ENCODE measurements around the gene NRXN3. TPM values are rescaled to one million over a fixed set of nuclear protein-coding genes. Genes with fewer than 3 reads are reported as not detected.

Gene NRXN3
- total and polyA plus RNA-seq, 2 of the 13 experiments (the other 11 are each of a cell fraction or from before 2014, with no cell fraction given): 0.03 TPM; not detected in 1

DNA sequence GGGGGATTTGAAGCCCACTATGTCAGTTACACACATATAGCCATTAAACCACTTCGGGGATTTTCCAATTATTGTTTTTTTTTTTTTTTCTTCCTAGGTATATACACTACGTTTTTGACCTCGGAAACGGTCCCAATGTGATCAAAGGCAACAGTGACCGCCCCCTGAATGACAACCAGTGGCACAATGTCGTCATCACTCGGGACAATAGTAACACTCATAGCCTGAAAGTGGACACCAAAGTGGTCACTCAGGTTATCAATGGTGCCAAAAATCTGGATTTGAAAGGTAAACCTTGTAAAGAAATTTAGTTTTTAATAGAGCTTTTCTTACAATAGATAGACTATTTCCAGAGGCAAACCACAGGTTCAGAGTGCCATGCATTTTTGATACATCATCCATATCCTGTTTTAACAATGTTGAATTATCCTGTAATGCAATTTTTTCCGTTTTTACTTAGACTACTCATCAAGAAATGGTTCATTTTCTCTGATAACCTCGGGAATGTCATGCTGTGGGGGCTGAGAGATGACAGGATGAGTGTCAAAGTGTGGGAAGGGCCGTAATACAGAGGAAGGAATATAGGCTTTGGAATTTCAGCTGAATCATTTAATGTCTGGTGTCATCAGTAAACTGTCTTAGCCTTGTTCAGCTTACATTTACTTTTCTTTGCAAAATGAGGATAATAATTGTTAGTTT, 797.1 kb downstream of the NRXN3 start:
- ChIA-PET POLR2A (no interaction called here), CTCF (ENCODE audit: low intra/inter-chr PET ratio, low total read pairs) (no interaction called here)
- no TSS peak for BruUV-seq (replicated peaks)
- no peak for FAIRE-seq
- no peak overlapping the region for H3K9ac ChIP-seq (ENCODE audit: insufficient read depth, low read depth, low read length)
- no peaks in the 10 kb centered on the region for H3K4me1 ChIP-seq (ENCODE audit: insufficient read depth, low read length)
- intact Hi-C loops (cut with micrococcal nuclease; ENCODE audit: unreplicated experiment) (no loop called here), in situ Hi-C loops (cut with HindIII; ENCODE audit: extremely low pct_ligation_motif_present, low pct_unique_long_range_greater_than_20kb) (loop anchor here (10.0 kb wide), 1 partner anchor 1878 kb away; no protein-coding TSS in a partner anchor)
- H3K27ac ChIP-seq (ENCODE audit: extremely low read length, insufficient read depth, low read length): no peak overlapping the region
- under 1% methylated on average over 10 of the region's 10 CpGs for WGBS (ENCODE audit: low lambda C conversion rate)
- no peak overlapping the region for H3K4me2 ChIP-seq (ENCODE audit: low read depth, low read length)
- no peak for DNase-seq (ENCODE audit: low spot score)
- H3K36me3 ChIP-seq (replicated peaks in 1 of 2; ENCODE audit: control insufficient read depth in 1 of 2, insufficient read depth in 2 of 2, low read length in 2 of 2): no peaks in the 10 kb centered on the region
- no peaks in the 10 kb centered on the region for H3K27me3 ChIP-seq (ENCODE audit: control insufficient read depth in 1 of 2, insufficient read depth in 2 of 2, low read length in 2 of 2)
- H4K20me1 ChIP-seq (ENCODE audit: insufficient read depth, low read length): no peaks in the 10 kb centered on the region
- no peak overlapping the region for H3K4me3 ChIP-seq (replicated peaks in 1 of 3; ENCODE audit: insufficient read depth in 1 of 3, low read depth in 2 of 3, low read length in 3 of 3)
- no peak overlapping the region for H2AFZ ChIP-seq (ENCODE audit: low read length)
- no peak for ATAC-seq
- no peaks in the 10 kb centered on the region for H3K9me3 ChIP-seq (ENCODE audit: low read length)
- TF ChIP-seq KLF6 (CRISPR knock-in tag; IDR thresholded peaks at IDR 0.05): no peak
- TF ChIP-seq SOX13 (IDR thresholded peaks at IDR 0.05): no peak
- TF ChIP-seq SOX13 (CRISPR knock-in tag; conservative IDR thresholded peaks at IDR 0.05 in 1 of 2, IDR thresholded peaks at IDR 0.05 in 1 of 2): no peak
- no peak for TF ChIP-seq ZNF33B (CRISPR knock-in tag; IDR thresholded peaks at IDR 0.05)
- TF ChIP-seq CREB1 (IDR thresholded peaks at IDR 0.05): peak; percentile 69; the same call in 1 of the 2 replicates
- no peak for TF ChIP-seq CREB1 (CRISPR knock-in tag; IDR thresholded peaks at IDR 0.05)
- TF ChIP-seq ATF7 (IDR thresholded peaks at IDR 0.05): peak; percentile 28; the same call in 1 of the 2 replicates
- no peak for TF ChIP-seq ATF7 (CRISPR knock-in tag; IDR thresholded peaks at IDR 0.05)
- TF ChIP-seq MATR3 (CRISPR knock-in tag; IDR thresholded peaks at IDR 0.05): no peak
- TF ChIP-seq, protein P1, sequence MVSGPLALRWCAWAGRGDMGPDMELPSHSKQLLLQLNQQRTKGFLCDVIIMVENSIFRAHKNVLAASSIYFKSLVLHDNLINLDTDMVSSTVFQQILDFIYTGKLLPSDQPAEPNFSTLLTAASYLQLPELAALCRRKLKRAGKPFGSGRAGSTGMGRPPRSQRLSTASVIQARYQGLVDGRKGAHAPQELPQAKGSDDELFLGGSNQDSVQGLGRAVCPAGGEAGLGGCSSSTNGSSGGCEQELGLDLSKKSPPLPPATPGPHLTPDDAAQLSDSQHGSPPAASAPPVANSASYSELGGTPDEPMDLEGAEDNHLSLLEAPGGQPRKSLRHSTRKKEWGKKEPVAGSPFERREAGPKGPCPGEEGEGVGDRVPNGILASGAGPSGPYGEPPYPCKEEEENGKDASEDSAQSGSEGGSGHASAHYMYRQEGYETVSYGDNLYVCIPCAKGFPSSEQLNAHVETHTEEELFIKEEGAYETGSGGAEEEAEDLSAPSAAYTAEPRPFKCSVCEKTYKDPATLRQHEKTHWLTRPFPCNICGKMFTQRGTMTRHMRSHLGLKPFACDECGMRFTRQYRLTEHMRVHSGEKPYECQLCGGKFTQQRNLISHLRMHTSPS (CRISPR knock-in tag; IDR thresholded peaks at IDR 0.05; ENCODE audit: low read depth): no peak
- no peak for TF ChIP-seq NCOA1 (CRISPR knock-in tag; IDR thresholded peaks at IDR 0.05)
- no peaks in the 10 kb centered on the region for H3K79me2 ChIP-seq (ENCODE audit: insufficient read depth, low read length)

Data from HepG2 (cell line).